GM23338 (cell line): ENCODE measurements around the gene PRMT9.

Experiments
- CTCF ChIP-seq, 2 experiments: fragments of 200-600 bp in 1 of 2; sonication (generic) in 1 of 2; conservative IDR thresholded peaks; 2 replicates each; pipeline versions ENCODE4 v1.5.1 to v1.6.1; 2016 to 2017; ENCODE audit warnings: antibody characterized with exemption in 2 of 2, low read depth in 2 of 2, mild to moderate bottlenecking in 2 of 2, moderate library complexity in 1 of 2
- EZH2 ChIP-seq: fragments of 200-600 bp; sonication (generic); IDR thresholded peaks from one replicate; pipeline ENCODE4 v1.8.0; 2017; ENCODE audit warnings: antibody characterized with exemption, mild to moderate bottlenecking, low read depth; ENCODE audit not compliant: unreplicated experiment

- TF ChIP-seq EZH2 (no peak), CTCF (conservative IDR thresholded peaks at IDR 0.05; ENCODE audit: low read depth in 2 of 2) (no peak)
Observed at GRCh38 chr4:147639388-147639787, 44.6 kb downstream of the PRMT9 start.
